Adrenal gland (tissue), 12 donors: ENCODE data around the gene ARL13B. TPM values are rescaled to one million over a fixed set of nuclear protein-coding genes. Genes with fewer than 3 reads are reported as not detected.

Experiments
- DNase-seq, 7 donors: peaks; one replicate each; pipeline ENCODE4 v3.0.0-alpha.2; 2019 to 2020
- H3K27ac ChIP-seq, 5 donors: fragments of 200-600 bp; sonication (generic) in 4 of 5; 1 replicate in 3 of 5; 2 replicates in 2 of 5; pipeline versions ENCODE4 v1.5.1 to v1.8.0; 2016 to 2020; ENCODE audit warnings: mild to moderate bottlenecking in 1 of 5
- H3K27me3 ChIP-seq: fragments of 200-600 bp; 2 replicates; pipeline ENCODE4 v1.8.0; 2021
- H3K36me3 ChIP-seq, 2 donors: fragments of 200-600 bp; replicated peaks in 1 of 2; 1 replicate in 1 of 2; 2 replicates in 1 of 2; pipeline versions ENCODE4 v1.5.1 to v1.8.0; 2018 to 2022
- H3K4me1 ChIP-seq, 2 donors: fragments of 200-600 bp; replicated peaks in 1 of 2; 1 replicate in 1 of 2; 2 replicates in 1 of 2; pipeline versions ENCODE4 v1.5.1 to v1.8.0; 2018 to 2021
- H3K4me3 ChIP-seq, 4 donors: fragments of 200-600 bp; sonication (generic) in 3 of 4; one replicate each; pipeline ENCODE4 v1.5.1; 2016 to 2018
- H3K9me3 ChIP-seq, 3 donors: fragments of 200-600 bp; sonication (generic) in 1 of 3; replicated peaks in 1 of 3; 1 replicate in 2 of 3; 2 replicates in 1 of 3; pipeline versions ENCODE4 v1.5.1 to v1.8.0; 2016 to 2021
- POLR2A ChIP-seq, 2 donors: fragments of 450-650 bp; IDR thresholded peaks; one replicate each; pipeline ENCODE4 v1.6.1; 2017; ENCODE audit warnings: antibody characterized with exemption in 2 of 2, mild to moderate bottlenecking in 2 of 2, moderate library complexity in 1 of 2
- WGBS, 4 donors: extraction: QIAGEN DNeasy Blood & Tissue Kit in 2 of 4; methylation state at CpG; one replicate each; pipeline versions ENCODE4 v1.1.5 to v1.1.7; 2013 to 2017; 5-methylcytosine and 5-hydroxymethylcytosine counted together
- intact Hi-C, 2 donors: fragments of 100-400 bp; cut with DNase I; formaldehyde crosslinking; loops; one replicate each; pipeline versions ENCODE4 v1.14.1 to v1.15.0; 2022 to 2023
- polyA plus RNA-seq, 3 donors: library from polyadenylated mRNA; stranded (reverse); fragments of 200-250 nt in 2 of 3; fragments of 350-450 nt in 1 of 3; fragmentation: Illumina TruSeq in 1 of 3; extraction: RNeasy Lipid Tissue Mini Kit (QIAGEN cat#74804) in 1 of 3; gene quantifications; one replicate each; pipeline ENCODE4 v1.2.3, GENCODE V29; 2013 to 2014
- total RNA-seq, 9 donors: library from RNA; depleted of rRNA in 4 of 9; stranded (reverse); fragments of >200 nt in 4 of 9; fragments of 120-200 nt in 1 of 9; fragmentation: NEBNext Ultra II Directional in 1 of 9; extraction: Animal tissue kit (Norgen Biotek cat#: 25700) in 1 of 9; gene quantifications; one replicate each; pipeline versions ENCODE4 v1.1.0 to v1.2.4, GENCODE V29; 2013 to 2023
- TF ChIP-seq, protein P1 (sequence below), 6 experiments: fragments of 450-650 bp in 4 of 6; fragments of 200-600 bp in 2 of 6; sonication (generic) in 1 of 6; IDR thresholded peaks; 1 replicate in 5 of 6; 2 replicates in 1 of 6; pipeline versions ENCODE4 v1.5.1 to v1.8.0; 2016 to 2021; ENCODE audit warnings: antibody characterized with exemption in 6 of 6, mild to moderate bottlenecking in 2 of 6, moderate library complexity in 1 of 6
- donor health status: healthy with polysubstance abuse.
- donor health status: Bipolar disorder and iron deficiency.
- donor health status: DM: yes; HTN: yes; CAD: no.
- donor health status: DM: no; HTN: no; CAD: no.
- donor health status: DM: no; HTN: no; CAD: no.
- donor health status: DM: yes; HTN: yes; CAD: no.

The ARL13B gene
- total and polyA plus RNA-seq, 12 donors, result 3.2 to 7.7 (median 5.9) TPM

DNA sequence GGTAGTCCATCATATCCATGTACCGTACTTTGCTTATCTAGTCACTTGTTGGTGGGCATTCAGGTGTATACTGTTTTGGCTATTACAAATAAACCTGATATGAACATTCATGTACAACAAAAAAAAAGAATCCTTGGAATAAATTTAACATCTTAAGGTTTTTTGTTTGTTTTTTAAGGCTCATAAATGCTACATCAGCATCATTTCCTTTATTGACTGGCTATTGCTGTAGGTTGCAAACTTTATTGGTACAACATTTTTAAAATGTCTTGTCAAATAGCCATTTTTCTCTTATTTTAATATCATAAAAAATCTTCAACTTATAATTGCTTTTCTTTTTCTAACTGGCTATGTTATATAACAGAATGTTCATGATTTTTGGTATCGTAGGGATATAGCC is 66.6 kb downstream of the ARL13B start:
- intact Hi-C loops, result no loop called here
- DNase-seq, result no peak
- H3K36me3 ChIP-seq, result no peaks in the 10 kb centered on the region
- no peak overlapping the region for H3K4me3 ChIP-seq
- no peaks in the 10 kb centered on the region for H3K27me3 ChIP-seq
- TF ChIP-seq POLR2A (IDR thresholded peaks at IDR 0.05), result no peak
- TF ChIP-seq, protein P1, sequence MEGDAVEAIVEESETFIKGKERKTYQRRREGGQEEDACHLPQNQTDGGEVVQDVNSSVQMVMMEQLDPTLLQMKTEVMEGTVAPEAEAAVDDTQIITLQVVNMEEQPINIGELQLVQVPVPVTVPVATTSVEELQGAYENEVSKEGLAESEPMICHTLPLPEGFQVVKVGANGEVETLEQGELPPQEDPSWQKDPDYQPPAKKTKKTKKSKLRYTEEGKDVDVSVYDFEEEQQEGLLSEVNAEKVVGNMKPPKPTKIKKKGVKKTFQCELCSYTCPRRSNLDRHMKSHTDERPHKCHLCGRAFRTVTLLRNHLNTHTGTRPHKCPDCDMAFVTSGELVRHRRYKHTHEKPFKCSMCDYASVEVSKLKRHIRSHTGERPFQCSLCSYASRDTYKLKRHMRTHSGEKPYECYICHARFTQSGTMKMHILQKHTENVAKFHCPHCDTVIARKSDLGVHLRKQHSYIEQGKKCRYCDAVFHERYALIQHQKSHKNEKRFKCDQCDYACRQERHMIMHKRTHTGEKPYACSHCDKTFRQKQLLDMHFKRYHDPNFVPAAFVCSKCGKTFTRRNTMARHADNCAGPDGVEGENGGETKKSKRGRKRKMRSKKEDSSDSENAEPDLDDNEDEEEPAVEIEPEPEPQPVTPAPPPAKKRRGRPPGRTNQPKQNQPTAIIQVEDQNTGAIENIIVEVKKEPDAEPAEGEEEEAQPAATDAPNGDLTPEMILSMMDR (IDR thresholded peaks at IDR 0.05), result no peak
- no peaks in the 10 kb centered on the region for H3K4me1 ChIP-seq
- WGBS, 4 donors, result 96 to 99% (median 98%) methylated on average over 2 of the region's 2 CpGs
- no peak overlapping the region for H3K27ac ChIP-seq
- H3K9me3 ChIP-seq, result no peaks in the 10 kb centered on the region

DNA sequence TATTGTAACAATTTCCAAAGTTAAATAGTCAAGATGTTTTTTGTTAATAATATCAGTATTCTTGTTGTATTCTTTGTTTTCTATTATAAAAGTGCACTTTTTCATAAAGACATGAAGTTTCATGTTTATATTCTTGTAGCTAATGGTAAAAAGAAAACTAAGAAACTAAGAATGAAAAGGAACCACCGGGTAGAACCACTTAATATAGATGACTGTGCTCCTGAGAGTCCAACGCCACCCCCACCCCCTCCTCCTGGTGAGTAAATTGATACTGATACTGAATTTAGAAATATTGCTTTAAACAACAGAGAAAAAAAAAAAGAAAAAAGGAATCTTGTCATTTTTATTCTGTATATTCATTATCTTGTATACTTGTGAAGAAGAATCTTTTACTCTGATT is 69.3 kb downstream of the ARL13B start:
- Histone ChIP-seq H3K27ac (no peak overlapping the region), H3K4me1 (no peaks in the 10 kb centered on the region), H3K9me3 (no peaks in the 10 kb centered on the region), H3K36me3 (no peaks in the 10 kb centered on the region), H3K4me3 (no peak overlapping the region), H3K27me3 (no peaks in the 10 kb centered on the region)
- WGBS, 4 donors, result 92 to 94% (median 92%) methylated on average over 2 of the region's 2 CpGs
- TF ChIP-seq POLR2A (IDR thresholded peaks at IDR 0.05), result no peak
- TF ChIP-seq, protein P1 (IDR thresholded peaks at IDR 0.05), result no peak
- DNase-seq, result no peak
- intact Hi-C loops, result no loop called here

DNA sequence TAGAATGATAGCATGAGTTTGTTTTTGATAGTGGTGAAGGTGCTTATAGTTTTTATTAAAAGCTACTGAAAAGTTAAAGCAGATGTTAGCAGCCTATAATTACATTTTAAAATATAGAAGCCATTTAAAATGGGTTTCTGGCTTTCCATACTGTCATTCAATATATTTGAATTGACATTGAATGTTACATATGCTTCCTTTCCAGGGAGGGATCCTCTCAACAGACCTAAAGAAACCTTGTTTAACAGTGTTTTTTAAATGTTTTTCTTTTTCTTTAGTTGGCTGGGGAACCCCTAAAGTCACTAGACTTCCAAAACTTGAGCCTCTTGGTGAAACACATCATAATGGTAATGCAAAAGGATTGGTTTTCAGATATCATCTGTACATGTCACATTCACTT is 70.6 kb downstream of the ARL13B start:
- intact Hi-C loops, result no loop called here
- Histone ChIP-seq H3K36me3 (no peaks in the 10 kb centered on the region), H3K4me3 (no peak overlapping the region), H3K4me1 (no peaks in the 10 kb centered on the region), H3K27ac (no peak overlapping the region), H3K27me3 (no peaks in the 10 kb centered on the region), H3K9me3 (no peaks in the 10 kb centered on the region)
- TF ChIP-seq, protein P1 (IDR thresholded peaks at IDR 0.05), result no peak
- TF ChIP-seq POLR2A (IDR thresholded peaks at IDR 0.05), result no peak
- DNase-seq, result no peak

DNA sequence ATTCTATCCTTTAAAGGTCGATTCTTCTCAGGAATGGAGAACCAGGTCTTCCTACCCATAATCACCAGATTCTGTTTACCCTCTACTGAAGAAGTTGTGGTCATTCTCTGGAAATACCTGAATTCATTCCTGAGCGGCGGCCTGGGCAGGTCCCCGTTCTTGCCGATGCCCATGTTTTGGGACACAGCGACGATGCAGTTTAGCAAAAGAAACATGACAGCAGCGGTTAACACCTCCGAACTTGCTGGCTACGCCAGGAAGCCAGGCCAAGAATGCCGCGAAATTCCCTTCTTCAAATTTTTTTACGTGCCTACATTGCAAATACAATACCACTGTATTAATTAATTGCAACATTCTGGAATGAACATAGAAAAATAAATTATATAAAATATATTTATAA is 81.3 kb downstream of the ARL13B start:
- Histone ChIP-seq H3K4me1 (peaks cover 8 to 20% of the 10 kb centered on the region in 2 donors), H3K4me3 (no peak overlapping the region), H3K27me3 (no peaks in the 10 kb centered on the region), H3K9me3 (no peaks in the 10 kb centered on the region), H3K27ac (no peak overlapping the region), H3K36me3 (no peaks in the 10 kb centered on the region)
- TF ChIP-seq, protein P1 (IDR thresholded peaks at IDR 0.05), result no peak
- no peak for TF ChIP-seq POLR2A (IDR thresholded peaks at IDR 0.05)
- intact Hi-C loops, result loop anchor here (10.0 kb wide), 1 partner anchor 56 kb away; no protein-coding TSS in a partner anchor
- 98% methylated on average over 13 of the region's 13 CpGs for WGBS, 4 donors
- DNase-seq, result no peak
